H1 (cell line): ENCODE measurements around the gene SEC16A. TPM values are rescaled to one million over a fixed set of nuclear protein-coding genes. Genes with fewer than 3 reads are reported as not detected.

Experiments used
- CTCF ChIA-PET: fragments of 300-600 bp; sonication (Branson Sonifier 250); formaldehyde crosslinking; loops from one replicate; lab custom pipeline; 2021; ENCODE audit not compliant: partially characterized antibody; lab: Charles Lee
- POLR2A ChIA-PET: fragments of 300-600 bp; sonication (Branson Sonifier 250); formaldehyde crosslinking; loops from one replicate; lab custom pipeline; 2021; ENCODE audit warnings: inconsistent platforms; ENCODE audit not compliant: partially characterized antibody; lab: Charles Lee
- DNase-seq, 2 experiments: peaks; one replicate each; pipeline versions ENCODE4 v3.0.0 to v3.0.0-alpha.2; 2010 to 2022; ENCODE audit warnings: low spot score in 2 of 2, low read depth in 1 of 2, mixed read lengths in 1 of 2
- FAIRE-seq: peaks from 2 replicates; lab custom pipeline; 2011; peaks lifted over from hg19 to GRCh38; lab: Jason Lieb, UNC
- H2AFZ ChIP-seq: 2 replicates; pipeline ENCODE4 v1.8.1; 2012; ENCODE audit warnings: low read length, inconsistent platforms
- H2AK5ac ChIP-seq: 2 replicates; pipeline ENCODE4 v1.6.1; 2013; ENCODE audit warnings: low read depth, low read length
- H2BK120ac ChIP-seq: replicated peaks from 2 replicates; pipeline ENCODE3; 2013; ENCODE audit warnings: low read depth, low read length, inconsistent platforms
- H2BK12ac ChIP-seq: 2 replicates; pipeline ENCODE4 v1.6.1; 2013; ENCODE audit warnings: low read depth, low read length
- H2BK15ac ChIP-seq: 2 replicates; pipeline ENCODE4 v1.6.1; 2013; ENCODE audit warnings: low read length
- H2BK20ac ChIP-seq: 2 replicates; pipeline ENCODE4 v1.6.1; 2013; ENCODE audit warnings: low read length
- H2BK5ac ChIP-seq: 2 replicates; pipeline ENCODE4 v1.6.1; 2013; ENCODE audit warnings: low read depth, low read length
- H3K14ac ChIP-seq: 2 replicates; pipeline ENCODE4 v1.6.1; 2013; ENCODE audit warnings: inconsistent platforms; ENCODE audit not compliant: insufficient read length
- H3K18ac ChIP-seq: 2 replicates; pipeline ENCODE4 v1.6.1; 2013; ENCODE audit warnings: low read length; ENCODE audit errors: extremely low read depth
- H3K23ac ChIP-seq: 2 replicates; pipeline ENCODE4 v1.6.1; 2013; ENCODE audit warnings: inconsistent platforms; ENCODE audit not compliant: insufficient read length
- H3K23me2 ChIP-seq: 2 replicates; pipeline ENCODE4 v1.6.1; 2013; ENCODE audit warnings: low read depth, low read length
- H3K27ac ChIP-seq: 2 replicates; pipeline ENCODE4 v1.6.1; 2011; ENCODE audit warnings: low read depth, low read length, inconsistent platforms
- H3K27me3 ChIP-seq, 4 experiments: replicated peaks in 1 of 4; 1 replicate in 1 of 4; 2 replicates in 3 of 4; pipeline versions ENCODE4 v1.6.1 to v1.8.1; 2011 to 2013; ENCODE audit warnings: low read length in 3 of 4, mild to moderate bottlenecking in 3 of 4, inconsistent platforms in 2 of 4, mixed read lengths in 2 of 4, moderate library complexity in 1 of 4; ENCODE audit not compliant: control insufficient read depth in 3 of 4, insufficient read depth in 3 of 4; ENCODE audit errors: extremely low read depth in 1 of 4
- H3K36me3 ChIP-seq, 4 experiments: 2 replicates each; pipeline versions ENCODE4 v1.6.1 to v1.8.1; 2011 to 2013; ENCODE audit warnings: mild to moderate bottlenecking in 4 of 4, low read length in 3 of 4, moderate library complexity in 2 of 4, control low read depth in 1 of 4, inconsistent platforms in 1 of 4; ENCODE audit not compliant: insufficient read depth in 4 of 4, control insufficient read depth in 2 of 4
- H3K4ac ChIP-seq: replicated peaks from 2 replicates; pipeline ENCODE3; 2013; ENCODE audit warnings: low read length, low read depth, mixed read lengths, inconsistent platforms; ENCODE audit not compliant: insufficient read length
- H3K4me1 ChIP-seq, 4 experiments: replicated peaks in 1 of 4; 1 replicate in 1 of 4; 2 replicates in 3 of 4; pipeline versions ENCODE4 v1.6.1 to v1.8.1; 2011 to 2013; ENCODE audit warnings: low read length in 3 of 4, inconsistent platforms in 2 of 4, mixed read lengths in 1 of 4; ENCODE audit not compliant: insufficient read depth in 4 of 4, control insufficient read depth in 3 of 4
- H3K4me2 ChIP-seq, 2 experiments: 2 replicates each; pipeline versions ENCODE4 v1.6.1 to v1.8.1; 2011 to 2013; ENCODE audit warnings: low read depth in 2 of 2, low read length in 2 of 2, control low read depth in 1 of 2, inconsistent platforms in 1 of 2, mild to moderate bottlenecking in 1 of 2; ENCODE audit not compliant: insufficient read depth in 1 of 2
- H3K4me3 ChIP-seq, 4 experiments: fragments of 200-600, 300-600 bp in 1 of 4; sonication (generic), shearing (Covaris generic), sonication (Bioruptor Twin) in 1 of 4; 2 replicates each; pipeline versions ENCODE4 v1.5.1 to v1.8.1; 2011 to 2016; ENCODE audit warnings: low read length in 4 of 4, low read depth in 3 of 4, control low read depth in 2 of 4, inconsistent platforms in 2 of 4, mild to moderate bottlenecking in 2 of 4, mixed read lengths in 1 of 4, moderate library complexity in 1 of 4; ENCODE audit not compliant: insufficient read depth in 2 of 4; ENCODE audit errors: extremely low read depth in 1 of 4
- H3K56ac ChIP-seq: replicated peaks from 2 replicates; pipeline ENCODE3; 2013; ENCODE audit warnings: low read depth, mild to moderate bottlenecking, mixed read lengths, low read length, inconsistent platforms; ENCODE audit not compliant: insufficient read length
- H3K79me1 ChIP-seq: 2 replicates; pipeline ENCODE4 v1.6.1; 2013; ENCODE audit warnings: low read depth, low read length, control low read depth
- H3K79me2 ChIP-seq, 2 experiments: 2 replicates each; pipeline versions ENCODE4 v1.6.1 to v1.8.1; 2012 to 2013; ENCODE audit warnings: low read length in 2 of 2, mild to moderate bottlenecking in 2 of 2, inconsistent platforms in 1 of 2; ENCODE audit not compliant: insufficient read depth in 2 of 2, control insufficient read depth in 1 of 2
- H3K9ac ChIP-seq, 4 experiments: replicated peaks in 1 of 4; 1 replicate in 1 of 4; 2 replicates in 3 of 4; pipeline versions ENCODE4 v1.6.1 to v1.8.1; 2011 to 2013; ENCODE audit warnings: low read depth in 3 of 4, low read length in 3 of 4, control low read depth in 2 of 4, mild to moderate bottlenecking in 2 of 4, moderate library complexity in 2 of 4, inconsistent platforms in 1 of 4; ENCODE audit errors: extremely low read depth in 1 of 4
- H3K9me3 ChIP-seq, 2 experiments: 2 replicates each; pipeline versions ENCODE4 v1.6.1 to v1.8.1; 2012 to 2013; ENCODE audit warnings: mild to moderate bottlenecking in 2 of 2, moderate library complexity in 2 of 2, control low read depth in 1 of 2, inconsistent platforms in 1 of 2, low read depth in 1 of 2, low read length in 1 of 2, mixed read lengths in 1 of 2; ENCODE audit not compliant: insufficient read depth in 2 of 2
- H4K20me1 ChIP-seq, 2 experiments: replicated peaks in 1 of 2; 2 replicates each; pipeline versions ENCODE3 to v1.8.1; 2011 to 2013; ENCODE audit warnings: inconsistent platforms in 2 of 2, low read length in 2 of 2, mild to moderate bottlenecking in 1 of 2; ENCODE audit not compliant: insufficient read depth in 2 of 2, control insufficient read depth in 1 of 2
- H4K5ac ChIP-seq: 2 replicates; pipeline ENCODE4 v1.6.1; 2013; ENCODE audit warnings: low read length, low read depth, mixed read lengths, inconsistent platforms; ENCODE audit not compliant: insufficient read length
- H4K8ac ChIP-seq: 2 replicates; pipeline ENCODE4 v1.8.0; 2013; ENCODE audit warnings: mild to moderate bottlenecking, moderate library complexity, low read length, inconsistent platforms; ENCODE audit not compliant: insufficient read depth; ENCODE audit errors: extremely low read depth
- H4K91ac ChIP-seq: replicated peaks from 2 replicates; pipeline ENCODE3; 2013; ENCODE audit warnings: low read length, mixed read lengths, inconsistent platforms; ENCODE audit not compliant: insufficient read length
- BACH1 ChIP-seq: IDR thresholded peaks from 2 replicates; pipeline ENCODE4 v1.6.1; 2012; ENCODE audit warnings: low read length, improper control_type of control experiment
- BRCA1 ChIP-seq: IDR thresholded peaks from 2 replicates; pipeline ENCODE4 v1.6.1; 2012; ENCODE audit warnings: low read depth, low read length, improper control_type of control experiment
- CEBPB ChIP-seq: IDR thresholded peaks from 2 replicates; pipeline ENCODE4 v1.6.1; 2012; ENCODE audit warnings: low read depth, low read length
- EP300 ChIP-seq, 2 experiments: IDR thresholded peaks; 1 replicate in 1 of 2; 2 replicates in 1 of 2; pipeline ENCODE4 v1.6.1; 2011 to 2012; ENCODE audit warnings: low read depth in 2 of 2, low read length in 2 of 2, mild to moderate bottlenecking in 2 of 2, borderline replicate concordance in 1 of 2, inconsistent platforms in 1 of 2, moderate library complexity in 1 of 2
- GABPA ChIP-seq: IDR thresholded peaks from 2 replicates; pipeline ENCODE4 v1.6.1; 2011; ENCODE audit warnings: mild to moderate bottlenecking, low read length, moderate library complexity, borderline replicate concordance; ENCODE audit not compliant: insufficient read depth
- HDAC6 ChIP-seq: IDR thresholded peaks from one replicate; pipeline ENCODE4 v1.7.1; 2012; ENCODE audit warnings: low read depth, mild to moderate bottlenecking, inconsistent platforms, low read length, moderate library complexity
- MAFK ChIP-seq: IDR thresholded peaks from 2 replicates; pipeline ENCODE4 v1.6.1; 2012; ENCODE audit warnings: low read depth, mild to moderate bottlenecking, improper control_type of control experiment, low read length
- PHF8 ChIP-seq: fragments of 200-600 bp; sonication (generic); conservative IDR thresholded peaks from 2 replicates; pipeline ENCODE4 v1.7.1; 2012; ENCODE audit warnings: low read depth, mild to moderate bottlenecking, inconsistent platforms, low read length, moderate library complexity
- RAD21 ChIP-seq, 2 experiments: IDR thresholded peaks in 1 of 2; conservative IDR thresholded peaks in 1 of 2; 2 replicates each; pipeline ENCODE4 v1.6.1; 2011; ENCODE audit warnings: low read depth in 2 of 2, low read length in 2 of 2, improper control_type of control experiment in 1 of 2, inconsistent platforms in 1 of 2, mild to moderate bottlenecking in 1 of 2, moderate library complexity in 1 of 2
- RXRA ChIP-seq: IDR thresholded peaks from 2 replicates; pipeline ENCODE4 v1.6.1; 2011; ENCODE audit warnings: low read depth, mild to moderate bottlenecking, low read length, moderate library complexity; ENCODE audit not compliant: insufficient read depth
- SIRT6 ChIP-seq: IDR thresholded peaks from one replicate; pipeline ENCODE4 v1.7.1; 2012; ENCODE audit warnings: low read length, inconsistent platforms
- SRF ChIP-seq: IDR thresholded peaks from 2 replicates; pipeline ENCODE4 v1.6.1; 2011; ENCODE audit warnings: mild to moderate bottlenecking, low read depth, low read length, moderate library complexity
- YY1 ChIP-seq: IDR thresholded peaks from 2 replicates; pipeline ENCODE4 v1.6.1; 2011; ENCODE audit warnings: low read depth, mild to moderate bottlenecking, low read length
- WGBS, 2 experiments: shearing (Covaris generic) in 1 of 2; methylation state at CpG; one replicate each; pipeline versions ENCODE4 v1.1.6 to v1.1.7; 2013 to 2015; ENCODE audit warnings: low lambda C conversion rate in 2 of 2, mixed read lengths in 2 of 2, inconsistent platforms in 1 of 2, low coverage in 1 of 2, missing lambda C conversion rate in 1 of 2; ENCODE audit not compliant: insufficient replicate concordance in 2 of 2, insufficient coverage in 1 of 2, insufficient read length in 1 of 2; ENCODE audit errors: extremely low coverage in 1 of 2, missing lambda C conversion rate in 1 of 2; 5-methylcytosine and 5-hydroxymethylcytosine counted together
- polyA plus RNA-seq, 7 experiments: library from polyadenylated mRNA; depleted of rRNA in 3 of 7; stranded (reverse) in 5 of 7; unstranded in 2 of 7; fragments of >200 nt in 5 of 7; fragments of 200-250 nt in 2 of 7; gene quantifications; 1 replicate in 5 of 7; 2 replicates in 1 of 7; 4 replicates in 1 of 7; pipeline versions ENCODE4 v1.2.1 to v1.2.3, GENCODE V29; 2011 to 2013; ENCODE audit warnings: missing spikeins in 2 of 7, mixed read lengths in 2 of 7
- total RNA-seq: library from RNA; stranded (reverse); fragmentation: NEBNext Ultra II Directional; extraction: Animal tissue kit (Norgen Biotek cat#: 25700); gene quantifications from 2 replicates; pipeline ENCODE4 v1.2.1, GENCODE V29; 2021
- TF ChIP-seq, protein P1 (sequence below): IDR thresholded peaks from 2 replicates; pipeline ENCODE4 v1.6.1; 2012; ENCODE audit warnings: inconsistent platforms

The SEC16A gene
- total and polyA plus RNA-seq, 2 of the 8 experiments (the other 6 are each of a cell fraction or from before 2014, with no cell fraction given) = 21.6 to 49.0 TPM

DNA sequence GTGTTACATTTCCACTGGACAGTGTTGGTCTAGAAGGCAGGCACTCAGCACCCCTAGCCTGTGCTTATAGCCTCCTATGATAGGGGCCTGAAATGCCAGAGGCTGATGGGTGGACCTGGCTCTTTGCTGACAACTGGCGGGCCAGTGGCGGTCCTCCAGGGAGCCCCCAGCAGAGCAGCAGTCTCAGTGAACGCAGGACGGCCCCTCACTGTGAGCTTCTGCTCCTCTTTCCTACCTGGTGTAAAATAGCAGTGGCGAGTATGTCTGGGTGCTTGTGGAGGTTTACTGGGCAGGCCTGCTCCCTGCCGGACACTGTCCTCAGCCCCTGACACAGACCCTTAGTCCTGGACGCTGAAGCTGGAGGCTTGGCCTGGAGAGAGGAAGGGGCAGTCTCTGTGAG lies 3.3 kb upstream of the SEC16A start:
- Histone ChIP-seq H2BK120ac (no peak overlapping the region), H3K56ac (no peak overlapping the region), H4K91ac (no peak overlapping the region), H3K36me3 (no peaks in the 10 kb centered on the region), H3K4ac (no peak overlapping the region), H3K23ac (no peak overlapping the region), H3K9me3 (no peaks in the 10 kb centered on the region), H3K4me2 (no peak overlapping the region), H2BK12ac (no peak overlapping the region), H2BK20ac (no peak overlapping the region), H3K23me2 (peaks cover 9% of the 10 kb centered on the region; the same call in 1 of the 2 replicates), H4K5ac (no peak overlapping the region), H3K27me3 (no peaks in the 10 kb centered on the region), H3K79me2 (peaks cover 11 to 14% of the 10 kb centered on the region in 2 experiments), H4K20me1 (peaks cover 4 to 9% of the 10 kb centered on the region in 2 experiments), H2AK5ac (no peak overlapping the region), H3K27ac (no peak overlapping the region), H3K18ac (no peak overlapping the region), H2BK15ac (no peak overlapping the region), H3K14ac (no peak overlapping the region), H2AFZ (no peak overlapping the region), H3K79me1 (no peaks in the 10 kb centered on the region; the same call in none of the 2 replicates), H3K4me1 (peaks cover 2 to 13% (median 3%) of the 10 kb centered on the region in 4 experiments), H2BK5ac (no peak overlapping the region), H3K9ac (no peak overlapping the region), H3K4me3 (no peak overlapping the region), H4K8ac (no peak overlapping the region)
- ChIA-PET POLR2A (interaction anchor here (1.1 kb wide), 1 partner anchor 89 kb away, joined by 3 read pairs; no protein-coding TSS in a partner anchor), CTCF (interaction anchor here (0.6 to 8.9 kb wide), 31 partner anchors 9 to 188 kb away, joined by 3 to 253 read pairs (median 3); no protein-coding TSS in a partner anchor)
- FAIRE-seq = no peak
- 87% methylated on average over 7 of the region's 7 CpGs; no CpG with 5 or more reads in 1 of the 2 experiments for WGBS, 2 experiments
- DNase-seq = no peak
- no peak for TF ChIP-seq BRCA1
- no peak for TF ChIP-seq CEBPB
- TF ChIP-seq SIRT6 = no peak
- TF ChIP-seq HDAC6 = no peak
- no peak for TF ChIP-seq BACH1
- TF ChIP-seq RAD21 (IDR thresholded peaks at IDR 0.05 in 1 of 2, conservative IDR thresholded peaks at IDR 0.05 in 1 of 2; ENCODE audit: low read depth in 2 of 2, low read length in 2 of 2) = no peak
- TF ChIP-seq RXRA = no peak
- TF ChIP-seq PHF8 = no peak
- TF ChIP-seq EP300 (IDR thresholded peaks at IDR 0.05; ENCODE audit: borderline replicate concordance in 1 of 2, low read depth in 2 of 2, low read length in 2 of 2) = no peak
- no peak for TF ChIP-seq GABPA
- no peak for TF ChIP-seq MAFK
- TF ChIP-seq YY1 = no peak
- no peak for TF ChIP-seq SRF
- TF ChIP-seq, protein P1, sequence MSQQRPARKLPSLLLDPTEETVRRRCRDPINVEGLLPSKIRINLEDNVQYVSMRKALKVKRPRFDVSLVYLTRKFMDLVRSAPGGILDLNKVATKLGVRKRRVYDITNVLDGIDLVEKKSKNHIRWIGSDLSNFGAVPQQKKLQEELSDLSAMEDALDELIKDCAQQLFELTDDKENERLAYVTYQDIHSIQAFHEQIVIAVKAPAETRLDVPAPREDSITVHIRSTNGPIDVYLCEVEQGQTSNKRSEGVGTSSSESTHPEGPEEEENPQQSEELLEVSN = no peak
